Tongue (tissue), 2 donors: ENCODE data around the gene STK36. TPM values are rescaled to one million over a fixed set of nuclear protein-coding genes. Genes with fewer than 3 reads are reported as not detected.

Source experiments
- DNase-seq: peaks from one replicate; pipeline ENCODE4 v3.0.0-alpha.2; 2015
- total RNA-seq: library from RNA; depleted of rRNA; stranded (reverse); fragments of >200 nt; gene quantifications from one replicate; pipeline ENCODE4 v1.2.3, GENCODE V29; 2014

STK36 gene, protein sequence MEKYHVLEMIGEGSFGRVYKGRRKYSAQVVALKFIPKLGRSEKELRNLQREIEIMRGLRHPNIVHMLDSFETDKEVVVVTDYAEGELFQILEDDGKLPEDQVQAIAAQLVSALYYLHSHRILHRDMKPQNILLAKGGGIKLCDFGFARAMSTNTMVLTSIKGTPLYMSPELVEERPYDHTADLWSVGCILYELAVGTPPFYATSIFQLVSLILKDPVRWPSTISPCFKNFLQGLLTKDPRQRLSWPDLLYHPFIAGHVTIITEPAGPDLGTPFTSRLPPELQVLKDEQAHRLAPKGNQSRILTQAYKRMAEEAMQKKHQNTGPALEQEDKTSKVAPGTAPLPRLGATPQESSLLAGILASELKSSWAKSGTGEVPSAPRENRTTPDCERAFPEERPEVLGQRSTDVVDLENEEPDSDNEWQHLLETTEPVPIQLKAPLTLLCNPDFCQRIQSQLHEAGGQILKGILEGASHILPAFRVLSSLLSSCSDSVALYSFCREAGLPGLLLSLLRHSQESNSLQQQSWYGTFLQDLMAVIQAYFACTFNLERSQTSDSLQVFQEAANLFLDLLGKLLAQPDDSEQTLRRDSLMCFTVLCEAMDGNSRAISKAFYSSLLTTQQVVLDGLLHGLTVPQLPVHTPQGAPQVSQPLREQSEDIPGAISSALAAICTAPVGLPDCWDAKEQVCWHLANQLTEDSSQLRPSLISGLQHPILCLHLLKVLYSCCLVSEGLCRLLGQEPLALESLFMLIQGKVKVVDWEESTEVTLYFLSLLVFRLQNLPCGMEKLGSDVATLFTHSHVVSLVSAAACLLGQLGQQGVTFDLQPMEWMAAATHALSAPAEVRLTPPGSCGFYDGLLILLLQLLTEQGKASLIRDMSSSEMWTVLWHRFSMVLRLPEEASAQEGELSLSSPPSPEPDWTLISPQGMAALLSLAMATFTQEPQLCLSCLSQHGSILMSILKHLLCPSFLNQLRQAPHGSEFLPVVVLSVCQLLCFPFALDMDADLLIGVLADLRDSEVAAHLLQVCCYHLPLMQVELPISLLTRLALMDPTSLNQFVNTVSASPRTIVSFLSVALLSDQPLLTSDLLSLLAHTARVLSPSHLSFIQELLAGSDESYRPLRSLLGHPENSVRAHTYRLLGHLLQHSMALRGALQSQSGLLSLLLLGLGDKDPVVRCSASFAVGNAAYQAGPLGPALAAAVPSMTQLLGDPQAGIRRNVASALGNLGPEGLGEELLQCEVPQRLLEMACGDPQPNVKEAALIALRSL (N-terminal part only)
- total RNA-seq: 20.6 TPM

- peak; percentile 97 for DNase-seq
Measured at GRCh38 chr2:218671654-218672566, at the start of gene STK36, which contains the start of gene RNF25. STK36 (plus strand) TSS chr2:218672086; CDS start chr2:218672830, 744 bp downstream. RNF25 (minus strand) TSS chr2:218672002; CDS start chr2:218671970, 32 bp downstream.

- DNase-seq: no peak
Measured at GRCh38 chr2:218622606-218623365, 49.1 kb upstream of the STK36 start.

DNA sequence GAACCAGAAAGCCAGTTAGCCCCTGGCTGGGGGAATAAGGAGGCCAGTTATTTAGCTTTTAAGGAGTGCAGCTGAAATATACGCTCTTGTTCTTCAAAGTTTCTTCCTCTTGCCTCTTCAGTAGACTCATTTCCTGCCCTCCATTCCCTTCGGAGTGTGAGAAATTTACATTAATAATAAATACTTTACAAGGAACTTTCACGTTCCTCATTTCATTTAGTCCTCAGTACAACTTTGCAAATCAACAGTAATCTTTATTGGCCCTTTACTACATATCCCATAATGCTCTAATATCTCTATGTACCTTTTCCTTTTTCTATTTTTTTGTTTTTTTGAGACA, 48.5 kb upstream of the STK36 start:
- DNase-seq: no peak

GRCh38 chr2:218626369-218626768, 45.5 kb upstream of the STK36 start:
- DNase-seq: no peak

DNA sequence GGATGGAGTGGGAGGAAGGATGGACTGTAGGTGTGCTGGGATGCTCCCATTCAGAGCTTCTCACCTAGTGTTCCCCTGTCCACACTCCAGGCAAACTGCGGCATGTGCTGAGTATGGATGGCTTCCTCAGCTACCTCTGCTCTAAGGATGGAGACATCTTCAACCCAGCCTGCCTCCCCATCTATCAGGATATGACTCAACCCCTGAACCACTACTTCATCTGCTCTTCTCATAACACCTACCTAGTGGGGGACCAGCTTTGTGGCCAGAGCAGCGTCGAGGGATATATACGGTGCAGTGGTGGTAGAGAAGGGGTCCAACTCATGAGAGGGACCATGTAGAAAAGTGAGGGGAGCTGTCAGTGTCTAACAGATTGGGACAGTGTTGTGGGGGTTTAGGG, 43.9 kb upstream of the STK36 start:
- DNase-seq: no peak

DNA sequence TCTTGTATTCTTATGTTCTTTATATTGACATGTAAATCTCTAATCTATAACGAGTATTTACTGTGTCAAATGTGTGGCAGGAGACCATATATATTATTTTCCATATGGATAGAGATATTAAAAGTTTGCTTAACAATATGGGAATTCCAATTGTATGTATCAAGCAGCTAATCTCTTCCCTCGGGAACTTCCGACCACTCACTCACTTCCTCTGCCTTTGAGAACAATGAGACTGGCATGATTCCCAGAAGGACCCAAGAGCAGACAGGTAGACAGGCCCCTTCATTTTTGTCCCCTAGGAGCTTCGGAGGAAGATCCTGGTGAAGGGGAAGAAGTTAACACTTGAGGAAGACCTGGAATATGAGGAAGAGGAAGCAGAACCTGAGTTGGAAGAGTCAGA, 40.0 kb upstream of the STK36 start:
- DNase-seq: no peak

GRCh38 chr2:218635719-218636118, 36.2 kb upstream of the STK36 start:
- no peak for DNase-seq

DNA sequence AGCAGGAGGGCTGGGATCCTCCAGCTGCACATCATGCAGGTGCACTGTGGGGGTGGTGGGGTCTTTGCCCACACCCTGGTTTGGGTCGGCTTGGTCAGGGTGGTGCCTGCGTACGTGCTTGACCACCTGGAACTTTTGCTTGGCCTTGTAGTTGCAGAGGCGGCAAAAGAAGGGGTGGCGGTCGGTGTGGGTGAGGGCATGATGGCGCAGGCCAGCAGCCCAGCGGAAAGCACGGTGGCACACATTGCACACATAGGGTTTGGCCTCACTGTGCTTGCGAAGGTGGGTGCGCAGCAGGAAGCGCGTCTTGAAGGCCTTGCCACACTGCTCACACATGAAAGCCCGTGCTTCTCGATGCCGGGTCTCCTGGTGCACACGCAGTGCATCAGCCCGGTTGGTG, 33.5 kb upstream of the STK36 start:
- DNase-seq: no peak

DNA sequence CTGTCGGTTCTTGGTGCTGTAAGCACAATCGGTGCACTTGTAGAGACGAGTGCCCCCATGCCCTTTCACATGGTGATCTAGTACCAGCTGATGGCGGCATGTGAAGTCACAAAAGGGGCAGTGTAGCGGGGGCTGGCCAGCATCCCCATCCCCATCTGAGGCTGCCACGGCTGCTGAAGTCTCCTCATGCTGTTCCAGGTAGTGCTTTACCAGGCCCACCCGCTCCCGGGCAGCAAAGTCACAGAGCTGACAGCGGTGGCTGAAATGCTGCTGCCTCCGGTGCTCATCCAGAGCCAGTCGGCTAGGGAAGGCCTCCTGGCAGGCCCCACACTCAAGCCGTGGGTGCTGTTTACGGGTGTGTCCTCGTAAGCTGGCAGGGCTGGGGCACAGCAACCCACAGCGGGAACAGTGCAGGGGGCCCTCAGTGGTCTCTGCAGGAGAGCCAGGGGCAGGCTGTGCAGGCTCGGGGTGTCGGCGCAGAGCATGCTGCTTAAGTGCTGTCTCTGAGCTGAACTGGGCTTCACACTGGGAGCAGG, 29.7 kb upstream of the STK36 start:
- no peak for DNase-seq

DNA sequence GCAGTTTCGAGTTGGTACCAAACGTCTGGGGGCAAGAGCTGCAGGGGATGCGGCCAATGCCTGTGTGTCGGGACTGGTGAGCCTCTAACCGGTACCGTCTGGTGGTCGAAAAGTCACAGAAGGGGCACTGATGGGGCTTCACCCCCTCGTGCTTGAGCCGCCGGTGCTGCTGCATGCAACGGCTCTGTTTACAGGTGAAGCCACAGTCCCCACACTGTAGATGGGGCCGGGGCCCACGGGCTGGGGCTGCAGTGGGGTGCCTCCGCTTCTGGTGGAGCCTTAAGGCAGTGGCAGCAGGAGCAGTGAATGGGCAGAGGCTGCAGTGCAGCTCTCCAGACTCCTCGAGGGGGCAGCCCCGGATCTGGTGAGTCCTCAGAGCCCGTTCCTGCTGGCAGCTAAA, 29.1 kb upstream of the STK36 start:
- DNase-seq: no peak

DNA sequence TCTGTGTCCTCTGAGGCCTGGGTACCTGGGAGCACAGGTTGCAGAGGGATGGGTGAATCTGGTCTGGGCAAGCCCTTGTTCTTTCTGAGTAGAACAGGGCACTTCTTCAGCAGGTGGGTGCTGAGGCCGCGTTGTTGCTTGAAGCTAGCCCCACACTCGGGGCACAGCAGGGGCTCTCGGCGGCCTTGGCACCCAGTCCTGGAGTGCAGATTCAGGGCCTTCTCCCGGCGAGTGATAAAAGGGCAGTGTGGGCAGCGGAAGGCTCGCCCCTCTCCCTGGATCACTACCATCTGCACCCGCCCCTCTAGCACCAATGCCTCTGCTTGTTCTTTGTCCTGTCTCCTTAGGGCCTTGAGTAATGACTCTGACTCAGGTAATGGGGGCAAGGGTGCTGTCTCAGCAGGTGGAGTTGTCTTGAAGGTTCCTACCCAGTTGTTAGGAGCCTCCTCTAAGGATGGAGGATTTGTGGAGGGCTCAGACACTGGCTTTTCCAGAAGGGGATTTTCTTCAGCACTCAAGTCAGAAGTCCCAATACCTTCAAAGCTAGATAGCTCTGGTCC, 28.1 kb upstream of the STK36 start:
- DNase-seq: no peak

DNA sequence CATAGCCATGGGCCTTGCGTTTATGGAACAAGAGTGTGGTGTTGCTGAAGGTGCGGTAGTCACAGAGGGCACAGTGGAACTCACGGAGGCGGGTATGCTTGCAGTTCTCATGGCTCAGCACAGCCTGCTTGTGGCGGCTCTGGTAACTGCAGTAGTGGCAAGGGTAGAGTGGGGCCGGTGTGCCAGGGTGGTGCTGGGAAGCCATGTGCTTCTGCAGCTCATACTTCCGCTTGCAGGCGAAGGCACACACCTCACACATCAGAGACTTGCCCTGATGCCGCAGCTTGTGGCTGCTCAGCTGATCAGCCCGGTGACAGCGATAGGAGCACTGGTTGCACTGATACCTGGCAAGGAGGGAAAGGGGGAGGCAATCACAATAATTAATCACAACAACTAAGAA, 27.2 kb upstream of the STK36 start:
- no peak for DNase-seq

- no peak for DNase-seq
Measured at GRCh38 chr2:218645126-218645525, 26.8 kb upstream of the STK36 start.

- DNase-seq: peak; percentile 75
Measured at GRCh38 chr2:218648088-218648786, 23.6 kb upstream of the STK36 start.

DNA sequence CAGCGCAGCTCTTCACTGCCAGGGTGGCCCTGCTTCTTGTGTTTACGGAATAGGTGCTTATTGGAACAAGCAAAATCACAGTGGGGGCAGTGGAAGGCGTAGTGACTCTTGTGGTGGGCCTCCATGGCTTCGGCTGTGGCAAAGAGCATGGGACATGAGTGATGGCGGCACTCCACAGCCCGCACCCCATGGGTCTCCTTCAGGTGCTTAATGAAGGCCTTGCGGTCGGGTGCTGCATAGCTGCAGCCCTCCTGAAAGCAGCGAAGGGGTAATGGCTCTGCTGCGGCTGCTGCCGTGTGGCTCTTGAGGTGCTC, 23.1 kb upstream of the STK36 start:
- DNase-seq: no peak

GRCh38 chr2:218655751-218656150, 16.1 kb upstream of the STK36 start:
- DNase-seq: peak; percentile 51

DNA sequence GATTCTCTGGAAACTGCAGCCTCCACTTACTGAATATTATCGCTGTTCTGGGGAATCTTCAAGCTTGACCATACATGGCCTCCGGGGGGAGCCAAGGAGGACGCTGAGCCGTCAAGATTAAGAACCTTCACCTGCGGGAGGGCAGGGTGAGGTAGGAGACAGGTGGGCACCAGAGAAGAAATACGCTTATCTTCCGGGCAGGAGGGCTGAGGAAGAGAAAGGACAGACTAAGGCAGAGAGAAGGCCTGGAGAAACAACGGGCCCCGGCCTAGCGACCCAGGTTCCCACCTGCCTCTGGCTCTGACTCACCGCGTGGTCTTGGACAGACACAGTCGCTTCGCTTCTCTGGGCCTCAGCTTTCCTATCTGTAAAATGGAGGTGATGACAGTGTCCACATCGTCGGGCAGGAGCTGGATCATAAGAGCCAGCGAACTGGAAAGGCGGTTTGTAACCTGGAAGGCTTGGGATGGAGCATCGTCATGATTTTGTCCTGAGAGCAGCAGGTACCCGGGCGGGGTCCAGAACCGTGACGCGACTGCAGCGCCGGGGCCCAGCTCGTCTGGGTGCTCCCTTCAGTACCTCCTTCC, 13.1 kb upstream of the STK36 start:
- peak; percentile 17 for DNase-seq

- DNase-seq: peak; percentile 95
Measured at GRCh38 chr2:218659258-218659987, 12.5 kb upstream of the STK36 start, which contains the start of the genes BCS1L and ZNF142. BCS1L (plus strand) TSS chr2:218659683; CDS start chr2:218660988, 1,305 bp downstream. ZNF142 (minus strand) TSS chr2:218659623; CDS start chr2:218656429, 3,194 bp downstream.
